ENCODE data around the gene ARFIP2. TPM values are rescaled to one million over a fixed set of nuclear protein-coding genes. Genes with fewer than 3 reads are reported as not detected.
A peak's percentile ranks its signal among the peaks of the same experiment; 100 is the strongest.

The ARFIP2 gene
- total RNA-seq, 1 experiment from 2014 or later: 100 TPM

GRCh38 chr11:6474413-6474792, 6.7 kb downstream of the ARFIP2 start:
- intact Hi-C loops (cut with micrococcal nuclease; ENCODE audit: unreplicated experiment): loop anchor here (1.0 to 2.0 kb wide), 4 partner anchors 16 to 130 kb away; partner anchors contain the start of gene SMPD1
- Mint-ChIP-seq H3K27ac (ENCODE audit: unreplicated experiment) (peak overlapping the region; percentile 96), H3K9me3 (ENCODE audit: unreplicated experiment) (no peaks in the 10 kb centered on the region), H3K4me3 (ENCODE audit: unreplicated experiment) (peak overlapping the region; percentile 84), H3K4me1 (ENCODE audit: low read depth, unreplicated experiment) (peaks cover 34% of the 10 kb centered on the region), H3K36me3 (ENCODE audit: insufficient read depth, unreplicated experiment) (peaks cover 57% of the 10 kb centered on the region), H3K27me3 (ENCODE audit: insufficient read depth, unreplicated experiment) (no peaks in the 10 kb centered on the region)
- peak overlapping the region; percentile 60 for H3K4me3 ChIP-seq (ENCODE audit: low read depth, low read length)
- ChIA-PET CTCF (interaction anchor here (1.1 to 3.5 kb wide), 2 partner anchors 15 to 95 kb away, joined by 4 to 19 read pairs; no protein-coding TSS in a partner anchor), POLR2A (interaction anchor here (1.2 kb wide), 1 partner anchor 95 kb away, joined by 6 read pairs; no protein-coding TSS in a partner anchor)
- TF ChIP-seq CTCF (IDR thresholded peaks at IDR 0.05; ENCODE audit: insufficient read depth in 1 of 2, low read depth in 1 of 2, low read length in 1 of 2, severe bottlenecking in 1 of 2, unreplicated experiment in 1 of 2): no peak
- no peaks in the 10 kb centered on the region for H3K27me3 ChIP-seq (replicated peaks; ENCODE audit: control insufficient read depth, insufficient read depth, low read length)
- peaks cover 30% of the 10 kb centered on the region for H3K4me1 ChIP-seq
- no peaks in the 10 kb centered on the region for H3K9me3 ChIP-seq
- TSS peak; percentile 97 for BruUV-seq (replicated peaks)
- H3K36me3 ChIP-seq (ENCODE audit: control insufficient read depth, insufficient read depth, low read length): 0 out of 2 replicates have a peak, but pooled peaks cover 8% of the 10 kb centered on the region
- DNase-seq: no peak

- Histone ChIP-seq H3K9me3 (no peaks in the 10 kb centered on the region), H3K27me3 (replicated peaks; ENCODE audit: control insufficient read depth, insufficient read depth, low read length) (no peaks in the 10 kb centered on the region), H3K36me3 (ENCODE audit: control insufficient read depth, insufficient read depth, low read length) (0 out of 2 replicates have a peak, but pooled peaks cover 7% of the 10 kb centered on the region), H3K4me3 (ENCODE audit: low read depth, low read length) (peak within 1 kb of the TSS; percentile 65), H3K4me1 (peaks cover 30% of the 10 kb centered on the region)
- intact Hi-C loops (cut with micrococcal nuclease; ENCODE audit: unreplicated experiment): loop anchor here (1.0 to 2.0 kb wide), 5 partner anchors 8 to 131 kb away; partner anchors contain the start of genes ARFIP2, SMPD1 and TIMM10B
- Mint-ChIP-seq H3K4me1 (ENCODE audit: low read depth, unreplicated experiment) (peaks cover 29% of the 10 kb centered on the region), H3K4me3 (ENCODE audit: unreplicated experiment) (peak within 1 kb of the TSS; percentile 84), H3K27me3 (ENCODE audit: insufficient read depth, unreplicated experiment) (no peaks in the 10 kb centered on the region), H3K36me3 (ENCODE audit: insufficient read depth, unreplicated experiment) (peaks cover 50% of the 10 kb centered on the region), H3K27ac (ENCODE audit: unreplicated experiment) (peak within 1 kb of the TSS; percentile 96), H3K9me3 (ENCODE audit: unreplicated experiment) (no peaks in the 10 kb centered on the region)
- peak in 1 of 2 experiments; percentile 39 for TF ChIP-seq CTCF (IDR thresholded peaks at IDR 0.05; ENCODE audit: insufficient read depth in 1 of 2, low read depth in 1 of 2, low read length in 1 of 2, severe bottlenecking in 1 of 2, unreplicated experiment in 1 of 2)
- no TSS peak for BruUV-seq (replicated peaks)
- ChIA-PET POLR2A (interaction anchor here (0.6 kb wide), 1 partner anchor 31 kb away, joined by 4 read pairs; no protein-coding TSS in a partner anchor), CTCF (interaction anchor here (1.0 to 3.5 kb wide), 4 partner anchors 14 to 145 kb away, joined by 3 to 19 read pairs (median 4); partner anchors contain the start of gene TPP1)
- DNase-seq: peak; percentile 92 to 94
Measured at GRCh38 chr11:6473451-6474412, 7.4 kb downstream of the ARFIP2 start, which contains the start of gene TRIM3. TRIM3 (minus strand) TSS chr11:6473941; CDS start chr11:6465695, 8,246 bp downstream.

GRCh38 chr11:6472934-6473333, 8.2 kb downstream of the ARFIP2 start:
- intact Hi-C loops (cut with micrococcal nuclease; ENCODE audit: unreplicated experiment): loop anchor here (1.0 kb wide), 1 partner anchor 8 kb away; the partner anchor contains the start of genes ARFIP2 and TIMM10B
- H3K4me1 Mint-ChIP-seq (ENCODE audit: low read depth, unreplicated experiment): peaks cover 27% of the 10 kb centered on the region
- H3K27ac Mint-ChIP-seq (ENCODE audit: unreplicated experiment): no peak overlapping the region
- no peaks in the 10 kb centered on the region for H3K9me3 ChIP-seq
- H3K4me3 Mint-ChIP-seq (ENCODE audit: unreplicated experiment): peak overlapping the region; percentile 84
- peaks cover 42% of the 10 kb centered on the region for H3K36me3 Mint-ChIP-seq (ENCODE audit: insufficient read depth, unreplicated experiment)
- no peak for DNase-seq
- no peaks in the 10 kb centered on the region for H3K9me3 Mint-ChIP-seq (ENCODE audit: unreplicated experiment)
- no peaks in the 10 kb centered on the region for H3K27me3 ChIP-seq (replicated peaks; ENCODE audit: control insufficient read depth, insufficient read depth, low read length)
- ChIA-PET POLR2A (interaction anchor here (0.6 to 1.1 kb wide), 2 partner anchors 9 to 30 kb away, joined by 4 to 6 read pairs; partner anchors contain the start of genes ARFIP2 and TIMM10B), CTCF (interaction anchor here (1.0 to 3.5 kb wide), 4 partner anchors 14 to 146 kb away, joined by 3 to 19 read pairs (median 3); partner anchors contain the start of genes APBB1 and TPP1)
- BruUV-seq (replicated peaks): no TSS peak
- H3K36me3 ChIP-seq (ENCODE audit: control insufficient read depth, insufficient read depth, low read length): 0 out of 2 replicates have a peak, but pooled peaks cover 2% of the 10 kb centered on the region
- no peaks in the 10 kb centered on the region for H3K27me3 Mint-ChIP-seq (ENCODE audit: insufficient read depth, unreplicated experiment)
- H3K4me1 ChIP-seq: peaks cover 30% of the 10 kb centered on the region
- no peak for TF ChIP-seq CTCF (IDR thresholded peaks at IDR 0.05; ENCODE audit: insufficient read depth in 1 of 2, low read depth in 1 of 2, low read length in 1 of 2, severe bottlenecking in 1 of 2, unreplicated experiment in 1 of 2)
- H3K4me3 ChIP-seq (ENCODE audit: low read depth, low read length): peak overlapping the region; percentile 65

Measured in Caco-2 (cell line).